Neural cell (in vitro differentiated cells): ENCODE data around the gene FAM3D. TPM values are rescaled to one million over a fixed set of nuclear protein-coding genes. Genes with fewer than 3 reads are reported as not detected.

ENCODE experiments used
- H2AFZ ChIP-seq: fragments of 200-600, 300-800 bp; sonication (generic), shearing (Covaris generic); 2 replicates; pipeline ENCODE4 v1.6.0; 2014; ENCODE audit warnings: low read depth, mild to moderate bottlenecking, antibody characterized with exemption, low read length, moderate library complexity
- H3F3A ChIP-seq: fragments of 200-600 bp; shearing (Covaris generic); 2 replicates; pipeline ENCODE4 v1.6.1; 2016; ENCODE audit warnings: mild to moderate bottlenecking, moderate library complexity, mixed read lengths, antibody characterized with exemption, low read length; ENCODE audit not compliant: insufficient read depth, poor library complexity, severe bottlenecking
- H3K27ac ChIP-seq: fragments of 200-600, 300-800 bp; sonication (generic), shearing (Covaris generic); 2 replicates; pipeline ENCODE4 v1.5.1; 2014; ENCODE audit warnings: mild to moderate bottlenecking, low read length, moderate library complexity
- H3K27me3 ChIP-seq: fragments of 300-800, 200-600 bp; sonication (generic), shearing (Covaris generic); 2 replicates; pipeline ENCODE4 v1.6.0; 2014; ENCODE audit warnings: mild to moderate bottlenecking, low read depth, low read length, moderate library complexity; ENCODE audit not compliant: insufficient read depth
- H3K36me3 ChIP-seq: fragments of 300-800, 200-600 bp; sonication (generic), shearing (Covaris generic); 2 replicates; pipeline ENCODE4 v1.5.1; 2014; ENCODE audit warnings: mild to moderate bottlenecking, antibody characterized with exemption, low read length, moderate library complexity; ENCODE audit not compliant: insufficient read depth
- H3K4me2 ChIP-seq: fragments of 300-800, 200-600 bp; sonication (generic), shearing (Covaris generic); 2 replicates; pipeline ENCODE4 v1.6.0; 2014; ENCODE audit warnings: mild to moderate bottlenecking, low read length
- H3K4me3 ChIP-seq: fragments of 300-800, 200-600 bp; sonication (generic), shearing (Covaris generic); 2 replicates; pipeline ENCODE4 v1.5.1; 2014; ENCODE audit warnings: mild to moderate bottlenecking, low read length, moderate library complexity
- H3K79me2 ChIP-seq: fragments of 200-600 bp; shearing (Covaris generic); replicated peaks from 2 replicates; pipeline ENCODE4 v1.6.0; 2014; ENCODE audit warnings: mild to moderate bottlenecking, low read length, moderate library complexity; ENCODE audit not compliant: insufficient read depth
- H3K9ac ChIP-seq: fragments of 300-800, 200-600 bp; sonication (generic), shearing (Covaris generic); 2 replicates; pipeline ENCODE4 v1.6.1; 2016; ENCODE audit warnings: mild to moderate bottlenecking, low read length, mixed read lengths
- H3K9me2 ChIP-seq: fragments of 200-600 bp; shearing (Covaris generic); 2 replicates; pipeline ENCODE4 v1.6.1; 2016; ENCODE audit warnings: mild to moderate bottlenecking, low read length, mixed read lengths; ENCODE audit not compliant: insufficient read depth
- H3K9me3 ChIP-seq: fragments of 200-600, 300-800 bp; sonication (generic), shearing (Covaris generic); 2 replicates; pipeline ENCODE4 v1.6.1; 2016; ENCODE audit warnings: mild to moderate bottlenecking, mixed run types, low read length, moderate library complexity, mixed read lengths
- H4K20me1 ChIP-seq: fragments of 200-600 bp; shearing (Covaris generic); 2 replicates; pipeline ENCODE4 v1.6.1; 2016; ENCODE audit warnings: mild to moderate bottlenecking, mixed run types; ENCODE audit not compliant: insufficient read depth
- EP300 ChIP-seq: fragments of 450-650 bp; conservative IDR thresholded peaks from 2 replicates; pipeline ENCODE4 v1.6.1; 2014; ENCODE audit warnings: antibody characterized with exemption, mild to moderate bottlenecking, moderate library complexity; ENCODE audit not compliant: poor library complexity, severe bottlenecking
- EZH2 ChIP-seq: fragments of 200-600, 300-800 bp; shearing (Covaris generic), sonication (generic); IDR thresholded peaks from 2 replicates; pipeline ENCODE4 v1.6.1; 2014; ENCODE audit warnings: antibody characterized with exemption, low read length, borderline replicate concordance, mild to moderate bottlenecking; ENCODE audit not compliant: insufficient read depth, poor library complexity, severe bottlenecking
- MXI1 ChIP-seq: fragments of 450-650 bp; conservative IDR thresholded peaks from 2 replicates; pipeline ENCODE4 v1.6.1; 2014; ENCODE audit warnings: antibody characterized with exemption, mild to moderate bottlenecking; ENCODE audit not compliant: poor library complexity, severe bottlenecking
- POLR2AphosphoS5 ChIP-seq: IDR thresholded peaks from 2 replicates; pipeline ENCODE4 v1.6.1; 2012
- RAD21 ChIP-seq: fragments of 450-650 bp; conservative IDR thresholded peaks from 2 replicates; pipeline ENCODE4 v1.6.1; 2014; ENCODE audit warnings: antibody characterized with exemption, mild to moderate bottlenecking, moderate library complexity
- SMC3 ChIP-seq: fragments of 450-650 bp; conservative IDR thresholded peaks from 2 replicates; pipeline ENCODE4 v1.6.1; 2014; ENCODE audit warnings: antibody characterized with exemption, mild to moderate bottlenecking, moderate library complexity; ENCODE audit not compliant: poor library complexity
- TAF1 ChIP-seq: IDR thresholded peaks from 2 replicates; pipeline ENCODE4 v1.6.1; 2012; ENCODE audit warnings: low read depth
- polyA plus RNA-seq: library from polyadenylated mRNA; depleted of rRNA; stranded (reverse); fragments of >200 nt; gene quantifications from 2 replicates; pipeline ENCODE4 v1.2.3, GENCODE V29; 2014
- TF ChIP-seq, protein P1 (sequence below): fragments of 450-650 bp; IDR thresholded peaks from 2 replicates; pipeline ENCODE4 v1.5.1; 2014; ENCODE audit warnings: antibody characterized with exemption, mild to moderate bottlenecking, moderate library complexity; ENCODE audit not compliant: poor library complexity, severe bottlenecking
- TF ChIP-seq, protein P2 (sequence below): IDR thresholded peaks from 2 replicates; pipeline ENCODE4 v1.6.1; 2012; ENCODE audit warnings: borderline replicate concordance

FAM3D gene
- polyA plus RNA-seq, 1 donor from 2014 or later: not detected

DNA sequence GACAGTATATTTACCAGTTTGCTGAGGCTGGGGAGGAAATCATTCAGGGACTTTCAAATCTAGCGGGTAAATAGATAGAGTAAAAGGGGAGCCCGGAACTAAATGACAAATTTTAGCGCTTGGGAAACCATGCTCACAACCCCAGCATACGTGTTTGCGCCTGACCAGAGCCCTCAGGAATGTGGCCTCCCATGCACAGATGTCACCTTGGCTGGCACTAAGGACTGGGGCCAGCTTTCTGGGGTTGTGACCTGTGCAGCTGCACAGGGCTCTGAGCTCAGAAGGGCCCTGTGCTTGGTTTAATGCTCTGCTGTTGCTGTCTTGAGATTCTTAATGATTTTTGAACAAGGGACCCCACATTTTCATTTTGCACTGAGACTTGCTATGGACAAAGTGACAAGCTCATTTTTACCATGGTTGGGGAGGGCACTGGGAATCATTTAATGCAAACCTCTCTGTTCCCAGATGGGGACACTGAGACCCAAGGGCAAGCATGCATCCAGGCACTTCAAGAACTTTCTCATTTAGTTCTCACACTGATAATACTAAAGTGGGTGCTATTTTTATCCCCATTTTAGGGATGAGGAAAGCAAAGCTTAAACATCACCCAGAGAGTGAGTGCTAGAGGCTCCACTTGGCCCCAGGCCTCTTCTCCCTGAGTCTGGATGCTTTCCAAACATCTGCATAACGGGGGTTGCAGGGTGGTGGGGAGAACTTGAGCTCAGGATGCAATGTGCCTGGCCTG, 45.3 kb downstream of the FAM3D start:
- no peaks in the 10 kb centered on the region for H4K20me1 ChIP-seq
- no peak overlapping the region for H3K9ac ChIP-seq
- H3K27me3 ChIP-seq: no peaks in the 10 kb centered on the region
- no peak overlapping the region for H3K4me3 ChIP-seq
- H3K9me2 ChIP-seq: no peaks in the 10 kb centered on the region
- no peaks in the 10 kb centered on the region for H3F3A ChIP-seq
- H3K79me2 ChIP-seq: no peaks in the 10 kb centered on the region
- H3K4me2 ChIP-seq: no peak overlapping the region
- no peaks in the 10 kb centered on the region for H3K9me3 ChIP-seq
- H3K27ac ChIP-seq: no peak overlapping the region
- TF ChIP-seq TAF1: no peak
- TF ChIP-seq, protein P1, sequence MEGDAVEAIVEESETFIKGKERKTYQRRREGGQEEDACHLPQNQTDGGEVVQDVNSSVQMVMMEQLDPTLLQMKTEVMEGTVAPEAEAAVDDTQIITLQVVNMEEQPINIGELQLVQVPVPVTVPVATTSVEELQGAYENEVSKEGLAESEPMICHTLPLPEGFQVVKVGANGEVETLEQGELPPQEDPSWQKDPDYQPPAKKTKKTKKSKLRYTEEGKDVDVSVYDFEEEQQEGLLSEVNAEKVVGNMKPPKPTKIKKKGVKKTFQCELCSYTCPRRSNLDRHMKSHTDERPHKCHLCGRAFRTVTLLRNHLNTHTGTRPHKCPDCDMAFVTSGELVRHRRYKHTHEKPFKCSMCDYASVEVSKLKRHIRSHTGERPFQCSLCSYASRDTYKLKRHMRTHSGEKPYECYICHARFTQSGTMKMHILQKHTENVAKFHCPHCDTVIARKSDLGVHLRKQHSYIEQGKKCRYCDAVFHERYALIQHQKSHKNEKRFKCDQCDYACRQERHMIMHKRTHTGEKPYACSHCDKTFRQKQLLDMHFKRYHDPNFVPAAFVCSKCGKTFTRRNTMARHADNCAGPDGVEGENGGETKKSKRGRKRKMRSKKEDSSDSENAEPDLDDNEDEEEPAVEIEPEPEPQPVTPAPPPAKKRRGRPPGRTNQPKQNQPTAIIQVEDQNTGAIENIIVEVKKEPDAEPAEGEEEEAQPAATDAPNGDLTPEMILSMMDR: no peak
- no peak for TF ChIP-seq EP300
- no peak for TF ChIP-seq RAD21
- TF ChIP-seq EZH2: no peak
- TF ChIP-seq MXI1: no peak
- TF ChIP-seq, protein P2, sequence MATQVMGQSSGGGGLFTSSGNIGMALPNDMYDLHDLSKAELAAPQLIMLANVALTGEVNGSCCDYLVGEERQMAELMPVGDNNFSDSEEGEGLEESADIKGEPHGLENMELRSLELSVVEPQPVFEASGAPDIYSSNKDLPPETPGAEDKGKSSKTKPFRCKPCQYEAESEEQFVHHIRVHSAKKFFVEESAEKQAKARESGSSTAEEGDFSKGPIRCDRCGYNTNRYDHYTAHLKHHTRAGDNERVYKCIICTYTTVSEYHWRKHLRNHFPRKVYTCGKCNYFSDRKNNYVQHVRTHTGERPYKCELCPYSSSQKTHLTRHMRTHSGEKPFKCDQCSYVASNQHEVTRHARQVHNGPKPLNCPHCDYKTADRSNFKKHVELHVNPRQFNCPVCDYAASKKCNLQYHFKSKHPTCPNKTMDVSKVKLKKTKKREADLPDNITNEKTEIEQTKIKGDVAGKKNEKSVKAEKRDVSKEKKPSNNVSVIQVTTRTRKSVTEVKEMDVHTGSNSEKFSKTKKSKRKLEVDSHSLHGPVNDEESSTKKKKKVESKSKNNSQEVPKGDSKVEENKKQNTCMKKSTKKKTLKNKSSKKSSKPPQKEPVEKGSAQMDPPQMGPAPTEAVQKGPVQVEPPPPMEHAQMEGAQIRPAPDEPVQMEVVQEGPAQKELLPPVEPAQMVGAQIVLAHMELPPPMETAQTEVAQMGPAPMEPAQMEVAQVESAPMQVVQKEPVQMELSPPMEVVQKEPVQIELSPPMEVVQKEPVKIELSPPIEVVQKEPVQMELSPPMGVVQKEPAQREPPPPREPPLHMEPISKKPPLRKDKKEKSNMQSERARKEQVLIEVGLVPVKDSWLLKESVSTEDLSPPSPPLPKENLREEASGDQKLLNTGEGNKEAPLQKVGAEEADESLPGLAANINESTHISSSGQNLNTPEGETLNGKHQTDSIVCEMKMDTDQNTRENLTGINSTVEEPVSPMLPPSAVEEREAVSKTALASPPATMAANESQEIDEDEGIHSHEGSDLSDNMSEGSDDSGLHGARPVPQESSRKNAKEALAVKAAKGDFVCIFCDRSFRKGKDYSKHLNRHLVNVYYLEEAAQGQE: no peak
- no peak for TF ChIP-seq SMC3
- no peak for TF ChIP-seq POLR2AphosphoS5
- no peaks in the 10 kb centered on the region for H3K36me3 ChIP-seq
- H2AFZ ChIP-seq: no peak overlapping the region

DNA sequence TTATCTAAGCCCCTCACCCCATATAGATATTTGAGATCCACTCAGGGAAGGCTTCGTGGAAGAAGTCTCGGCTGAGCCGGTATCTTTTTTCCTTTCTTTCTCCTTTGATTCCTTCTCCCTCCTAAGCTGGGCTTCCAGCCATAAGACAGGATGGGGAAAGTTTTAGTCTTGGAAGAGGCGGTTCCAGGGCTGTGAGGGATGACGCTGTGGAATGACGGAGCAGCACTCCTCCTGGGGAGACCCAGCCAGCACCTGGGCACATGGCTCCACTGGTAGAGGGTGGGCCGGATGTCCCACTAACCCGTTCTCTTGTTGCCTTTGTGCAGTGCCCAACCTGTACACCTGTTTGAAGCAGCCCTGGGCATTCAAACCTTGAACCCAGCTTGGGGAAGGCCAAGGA, 46.2 kb downstream of the FAM3D start:
- Histone ChIP-seq H3K27me3 (no peaks in the 10 kb centered on the region), H3K4me2 (no peak overlapping the region), H3K9ac (no peak overlapping the region), H2AFZ (no peak overlapping the region), H3K4me3 (no peak overlapping the region), H3K27ac (no peak overlapping the region), H4K20me1 (no peaks in the 10 kb centered on the region), H3K36me3 (no peaks in the 10 kb centered on the region), H3K9me2 (no peaks in the 10 kb centered on the region), H3F3A (no peaks in the 10 kb centered on the region), H3K9me3 (no peaks in the 10 kb centered on the region), H3K79me2 (no peaks in the 10 kb centered on the region)
- no peak for TF ChIP-seq EP300
- no peak for TF ChIP-seq RAD21
- no peak for TF ChIP-seq MXI1
- TF ChIP-seq, protein P1: no peak
- no peak for TF ChIP-seq TAF1
- TF ChIP-seq, protein P2: no peak
- TF ChIP-seq SMC3: no peak
- no peak for TF ChIP-seq EZH2
- TF ChIP-seq POLR2AphosphoS5: no peak
